DOHH2 (cell line): ENCODE results near the gene MUC12.
"Not testable (repeated sequence)": the region's sequence is repeated elsewhere in the genome, so short reads cannot be mapped to it uniquely, and the experiment has no call there.

Experiments used
- EZH2phosphoT487 ChIP-seq: fragments of 200-600 bp; sonication (generic); IDR thresholded peaks from 2 replicates; pipeline ENCODE4 v1.6.1; 2017; ENCODE audit warnings: borderline replicate concordance, mild to moderate bottlenecking, antibody characterized with exemption, low read length, moderate library complexity, mixed read lengths
- TF ChIP-seq, protein P1 (sequence below): fragments of 200-600 bp; sonication (generic); IDR thresholded peaks from one replicate; pipeline ENCODE4 v1.5.1; 2014; ENCODE audit warnings: antibody characterized with exemption, mild to moderate bottlenecking, low read depth, low read length; ENCODE audit not compliant: poor library complexity, severe bottlenecking

DNA sequence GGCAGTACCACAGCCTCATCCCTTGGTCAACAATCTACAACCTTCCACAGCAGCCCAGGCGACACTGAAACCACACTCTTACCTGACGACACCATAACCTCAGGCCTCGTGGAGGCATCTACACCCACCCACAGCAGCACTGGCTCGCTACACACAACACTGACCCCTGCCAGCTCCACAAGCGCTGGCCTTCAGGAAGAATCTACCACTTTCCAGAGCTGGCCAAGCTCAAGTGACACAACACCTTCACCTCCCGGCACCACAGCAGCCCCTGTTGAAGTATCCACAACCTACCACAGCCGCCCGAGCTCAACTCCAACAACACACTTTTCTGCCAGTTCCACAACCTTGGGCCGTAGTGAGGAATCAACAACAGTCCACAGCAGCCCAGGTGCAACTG is 25.3 kb downstream of the MUC12 start:
- TF ChIP-seq, protein P1, sequence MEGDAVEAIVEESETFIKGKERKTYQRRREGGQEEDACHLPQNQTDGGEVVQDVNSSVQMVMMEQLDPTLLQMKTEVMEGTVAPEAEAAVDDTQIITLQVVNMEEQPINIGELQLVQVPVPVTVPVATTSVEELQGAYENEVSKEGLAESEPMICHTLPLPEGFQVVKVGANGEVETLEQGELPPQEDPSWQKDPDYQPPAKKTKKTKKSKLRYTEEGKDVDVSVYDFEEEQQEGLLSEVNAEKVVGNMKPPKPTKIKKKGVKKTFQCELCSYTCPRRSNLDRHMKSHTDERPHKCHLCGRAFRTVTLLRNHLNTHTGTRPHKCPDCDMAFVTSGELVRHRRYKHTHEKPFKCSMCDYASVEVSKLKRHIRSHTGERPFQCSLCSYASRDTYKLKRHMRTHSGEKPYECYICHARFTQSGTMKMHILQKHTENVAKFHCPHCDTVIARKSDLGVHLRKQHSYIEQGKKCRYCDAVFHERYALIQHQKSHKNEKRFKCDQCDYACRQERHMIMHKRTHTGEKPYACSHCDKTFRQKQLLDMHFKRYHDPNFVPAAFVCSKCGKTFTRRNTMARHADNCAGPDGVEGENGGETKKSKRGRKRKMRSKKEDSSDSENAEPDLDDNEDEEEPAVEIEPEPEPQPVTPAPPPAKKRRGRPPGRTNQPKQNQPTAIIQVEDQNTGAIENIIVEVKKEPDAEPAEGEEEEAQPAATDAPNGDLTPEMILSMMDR: not testable (repeated sequence)
- not testable (repeated sequence) for TF ChIP-seq EZH2phosphoT487
